HAP-1 (cell line): ENCODE results near the gene CST3.
"Not testable (repeated sequence)": the region's sequence is repeated elsewhere in the genome, so short reads cannot be mapped to it uniquely, and the experiment has no call there.

ENCODE experiments used
- DNase-seq, 2 experiments: peaks; one replicate each; pipeline ENCODE4 v3.0.0-alpha.2; 2016 to 2020; ENCODE audit warnings: low spot score in 2 of 2
- H3K27me3 ChIP-seq: fragments of 250-450 bp; sonication (Bioruptor Pico); 2 replicates; pipeline ENCODE4 v1.5.1; 2020; ENCODE audit warnings: low read depth, mild to moderate bottlenecking, moderate library complexity
- H3K36me3 ChIP-seq: fragments of 250-450 bp; sonication (Bioruptor Pico); replicated peaks from 2 replicates; pipeline ENCODE4 v1.5.1; 2020; ENCODE audit warnings: mild to moderate bottlenecking
- H3K4me1 ChIP-seq: fragments of 250-450 bp; sonication (Bioruptor Pico); 2 replicates; pipeline ENCODE4 v1.5.1; 2020; ENCODE audit warnings: mild to moderate bottlenecking
- H3K4me3 ChIP-seq: fragments of 250-450 bp; sonication (Bioruptor Pico); 2 replicates; pipeline ENCODE4 v1.5.1; 2020; ENCODE audit warnings: mild to moderate bottlenecking, moderate library complexity
- H3K9me3 ChIP-seq: fragments of 250-450 bp; sonication (Bioruptor Pico); 2 replicates; pipeline ENCODE4 v1.5.1; 2020; ENCODE audit warnings: mild to moderate bottlenecking, moderate library complexity
- in situ Hi-C: fragments of 300-500 bp; cut with MboI; formaldehyde crosslinking; loops from 3 replicates; pipeline ENCODE4 v1.14.3; 2020; ENCODE audit warnings: low sequenced_read_pairs, inconsistent platforms, mixed read lengths

CST3 gene

DNA sequence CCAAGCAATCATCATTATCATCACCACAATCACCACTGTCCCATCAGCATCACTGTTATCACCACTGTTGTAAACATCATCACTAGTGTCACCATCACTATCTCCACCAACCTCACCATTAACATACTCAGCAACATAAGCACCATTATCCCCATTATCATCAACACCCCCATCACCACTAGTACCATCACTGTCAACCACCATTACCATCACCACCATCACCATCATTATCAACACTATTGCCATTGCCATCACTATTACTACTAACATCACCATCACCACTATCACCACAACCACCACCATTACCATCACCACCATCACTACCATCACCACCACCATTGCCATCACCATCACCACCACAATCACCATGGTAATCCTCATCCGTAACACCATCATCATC lies 31.6 kb upstream of the CST3 start:
- in situ Hi-C loops: no loop called here
- Histone ChIP-seq H3K27me3 (no peaks in the 10 kb centered on the region), H3K4me1 (no peaks in the 10 kb centered on the region), H3K4me3 (no peak overlapping the region), H3K9me3 (no peaks in the 10 kb centered on the region), H3K36me3 (no peaks in the 10 kb centered on the region)
- no peak for DNase-seq

DNA sequence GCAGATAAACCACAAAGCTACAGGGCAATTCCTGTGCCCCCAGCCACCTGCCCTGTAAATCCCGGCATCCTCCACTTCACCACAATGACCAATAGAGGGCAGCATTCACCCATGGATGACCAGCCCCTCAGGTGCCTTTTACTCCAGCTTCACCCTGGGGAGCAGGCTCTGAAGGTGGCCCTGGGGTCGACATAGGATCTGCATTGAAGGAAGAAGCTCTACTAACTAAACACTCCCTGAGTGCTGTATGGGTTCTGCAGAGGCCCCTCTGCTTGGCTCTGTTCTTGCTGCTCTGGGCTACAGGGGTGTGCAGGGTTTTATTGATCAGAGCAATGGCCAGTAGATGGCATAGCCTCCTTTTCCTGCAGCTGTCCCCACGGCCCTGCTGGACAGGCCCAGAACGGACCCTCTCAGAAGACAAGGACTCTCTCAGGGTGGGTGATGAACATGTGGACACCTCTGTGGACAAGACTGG lies 30.8 kb upstream of the CST3 start:
- DNase-seq: peak; percentile 8 to 73

DNA sequence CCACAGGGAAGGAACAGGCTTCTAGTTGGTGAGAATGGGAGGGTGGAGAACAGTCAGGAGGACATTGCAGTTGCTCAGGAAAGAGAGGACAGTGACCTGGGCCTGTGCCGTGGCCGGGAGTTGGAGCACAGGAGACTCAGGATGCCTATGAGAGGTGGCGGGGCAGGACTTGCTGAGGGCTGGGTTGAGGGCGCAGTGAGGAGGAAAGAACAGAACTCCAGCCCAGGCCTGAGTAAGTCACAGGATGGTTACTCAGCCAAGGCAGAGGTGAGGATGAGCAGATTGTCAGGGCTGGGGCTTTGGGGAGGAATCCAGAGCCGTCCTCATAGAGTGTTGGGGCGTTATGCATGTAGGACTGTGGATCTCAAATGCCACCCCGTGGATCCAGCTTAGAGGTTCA lies 29.9 kb upstream of the CST3 start:
- Histone ChIP-seq H3K4me1 (no peaks in the 10 kb centered on the region), H3K4me3 (no peak overlapping the region), H3K9me3 (no peaks in the 10 kb centered on the region), H3K36me3 (no peaks in the 10 kb centered on the region), H3K27me3 (no peaks in the 10 kb centered on the region)
- in situ Hi-C loops: no loop called here
- DNase-seq: no peak

More for the DNA sequence above, 30.8 kb upstream of the CST3 start:
- no peaks in the 10 kb centered on the region for H3K36me3 ChIP-seq
- H3K4me3 ChIP-seq: no peak overlapping the region
- in situ Hi-C loops: no loop called here
- H3K27me3 ChIP-seq: no peaks in the 10 kb centered on the region
- H3K9me3 ChIP-seq: no peaks in the 10 kb centered on the region
- no peaks in the 10 kb centered on the region for H3K4me1 ChIP-seq

DNA sequence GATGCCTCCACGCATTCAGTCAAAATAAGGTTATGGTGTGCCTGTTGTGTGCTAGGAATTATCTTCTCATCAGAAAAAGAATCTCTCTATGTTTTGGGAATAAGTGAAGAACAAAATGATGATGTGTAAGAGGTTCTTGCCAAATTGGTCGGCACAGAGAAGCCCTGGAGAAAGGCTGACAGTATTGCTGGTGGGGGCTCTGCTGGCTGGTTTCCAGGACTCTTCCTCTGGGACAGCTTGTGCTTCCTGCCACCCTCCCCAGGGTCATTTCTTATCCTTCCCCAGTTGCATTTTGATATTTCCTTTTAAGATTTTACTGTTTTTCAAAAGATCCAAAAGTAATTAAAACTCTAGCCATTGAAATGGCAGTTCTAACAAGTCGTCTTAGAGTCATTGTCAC lies 28.9 kb upstream of the CST3 start:
- DNase-seq: no peak
- Histone ChIP-seq H3K36me3 (no peaks in the 10 kb centered on the region), H3K4me1 (no peaks in the 10 kb centered on the region), H3K4me3 (no peak overlapping the region), H3K27me3 (no peaks in the 10 kb centered on the region), H3K9me3 (no peaks in the 10 kb centered on the region)
- in situ Hi-C loops: no loop called here

DNA sequence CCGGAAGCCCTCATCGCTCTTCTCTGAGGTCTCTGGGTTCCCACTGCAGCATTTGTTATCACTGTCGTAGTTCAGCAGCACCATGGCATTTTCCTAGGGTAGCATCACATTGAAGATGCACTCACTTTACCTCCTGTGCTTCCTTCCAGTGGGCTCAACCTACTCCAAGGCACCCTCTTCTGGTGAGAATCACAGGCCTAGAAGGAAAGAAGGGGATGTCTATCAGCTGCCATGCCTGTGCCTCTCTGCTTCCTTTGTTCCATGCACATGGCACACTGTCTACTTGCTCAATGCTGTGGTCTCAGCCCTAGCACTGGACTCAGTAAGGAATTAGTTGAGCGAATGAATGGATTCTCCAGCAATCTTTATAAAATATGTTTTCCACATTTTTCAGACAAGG lies 28.4 kb upstream of the CST3 start:
- no peaks in the 10 kb centered on the region for H3K36me3 ChIP-seq
- no peak overlapping the region for H3K4me3 ChIP-seq
- H3K27me3 ChIP-seq: no peaks in the 10 kb centered on the region
- no peaks in the 10 kb centered on the region for H3K9me3 ChIP-seq
- in situ Hi-C loops: no loop called here
- no peak for DNase-seq
- no peaks in the 10 kb centered on the region for H3K4me1 ChIP-seq

DNA sequence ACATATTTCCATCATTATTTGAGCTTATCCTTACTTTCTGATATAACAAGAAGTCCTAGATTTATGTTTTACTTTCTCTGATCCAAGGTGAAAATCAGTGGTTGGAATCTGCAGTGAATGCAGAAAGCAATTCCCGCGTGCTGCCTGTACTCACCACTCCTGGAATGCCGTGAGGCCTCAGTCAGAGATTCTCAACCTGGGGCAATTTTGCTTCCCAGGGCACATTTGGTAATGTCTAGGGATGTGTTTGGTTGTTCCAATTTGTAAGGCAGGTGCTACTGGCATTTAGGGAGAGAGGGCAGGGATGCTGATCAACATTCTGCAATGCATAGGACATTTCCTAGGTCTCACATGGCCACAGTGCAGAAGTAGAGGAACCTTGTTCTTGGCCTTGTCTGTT lies 27.2 kb upstream of the CST3 start:
- H3K4me3 ChIP-seq: no peak overlapping the region
- no peak for DNase-seq
- in situ Hi-C loops: no loop called here
- H3K4me1 ChIP-seq: no peaks in the 10 kb centered on the region
- H3K36me3 ChIP-seq: no peaks in the 10 kb centered on the region
- H3K27me3 ChIP-seq: no peaks in the 10 kb centered on the region
- no peaks in the 10 kb centered on the region for H3K9me3 ChIP-seq

DNA sequence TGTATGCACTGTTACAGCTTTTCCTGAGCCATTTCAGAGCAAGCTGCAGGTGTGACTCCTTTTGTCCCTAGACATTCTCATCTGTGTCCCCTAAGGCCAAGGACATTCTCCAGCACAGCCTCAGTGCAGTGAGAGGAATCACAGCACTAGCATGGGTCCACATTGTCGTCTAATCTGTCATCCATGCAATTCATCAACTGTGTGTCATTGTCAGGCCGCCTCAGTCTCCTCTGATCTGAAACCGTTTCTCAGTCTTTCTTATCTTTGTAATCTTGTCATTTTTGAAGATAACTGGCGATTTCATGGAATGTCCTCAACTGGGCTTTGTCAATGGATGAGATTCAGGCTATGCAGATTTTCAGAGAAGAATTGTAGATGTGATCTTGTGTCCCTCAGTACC lies 26.3 kb upstream of the CST3 start:
- H3K9me3 ChIP-seq, H3K4me1 ChIP-seq, H3K27me3 ChIP-seq, H3K4me3 ChIP-seq, H3K36me3 ChIP-seq, in situ Hi-C loops, DNase-seq: not testable (repeated sequence)

DNA sequence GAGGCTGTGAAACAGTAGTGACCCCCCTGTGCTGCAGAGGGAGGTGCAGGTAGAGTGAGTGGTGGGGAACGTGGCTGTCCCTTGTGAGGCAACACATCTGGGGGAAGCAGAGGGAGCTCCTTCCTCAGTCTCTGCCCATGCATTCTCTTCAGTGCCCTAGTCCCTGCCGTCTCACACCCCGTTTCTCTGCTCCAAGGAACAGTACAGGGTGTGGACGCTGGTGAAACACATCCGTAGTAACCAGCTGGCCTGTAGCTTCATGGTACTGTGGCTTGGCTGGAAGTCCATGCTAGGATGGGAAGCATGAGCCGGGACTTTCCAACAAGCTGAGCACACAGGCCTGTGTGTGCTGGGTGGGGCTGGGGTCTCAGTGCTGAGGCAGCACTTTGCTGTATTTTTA lies 25.4 kb upstream of the CST3 start:
- Histone ChIP-seq H3K4me1 (no peaks in the 10 kb centered on the region), H3K27me3 (no peaks in the 10 kb centered on the region), H3K9me3 (no peaks in the 10 kb centered on the region), H3K36me3 (no peaks in the 10 kb centered on the region), H3K4me3 (no peak overlapping the region)
- in situ Hi-C loops: no loop called here
- DNase-seq: no peak

DNA sequence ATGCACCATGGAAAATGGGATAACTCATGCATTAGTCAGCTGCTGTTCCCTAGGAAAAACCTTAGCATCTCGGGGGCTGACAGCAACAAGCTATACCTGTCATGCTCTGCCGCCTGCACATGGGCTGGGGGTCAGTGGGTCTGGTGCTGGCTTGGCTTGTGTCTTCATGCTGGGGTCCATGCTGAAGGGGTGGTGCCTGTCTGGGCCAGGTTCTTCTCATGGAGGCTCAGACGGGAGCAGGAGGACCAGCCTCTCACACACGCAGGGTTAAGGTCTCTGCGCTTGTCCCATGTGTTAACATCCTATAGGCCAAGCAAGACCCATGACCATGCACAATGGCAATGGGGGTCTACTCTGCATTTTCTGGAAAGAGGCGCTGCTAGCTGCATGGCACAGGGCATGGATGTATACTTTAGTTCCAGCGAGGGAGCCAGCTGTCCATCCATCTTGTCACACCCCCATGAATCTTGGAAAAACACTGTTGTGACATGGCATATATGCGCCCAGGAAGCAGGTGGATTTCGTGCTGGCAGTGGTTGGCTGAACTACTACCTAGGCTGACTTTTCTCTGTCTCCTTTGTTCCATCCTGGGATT lies 24.6 kb upstream of the CST3 start:
- H3K4me3 ChIP-seq: no peak overlapping the region
- no peak for DNase-seq
- no peaks in the 10 kb centered on the region for H3K4me1 ChIP-seq
- H3K9me3 ChIP-seq: no peaks in the 10 kb centered on the region
- H3K36me3 ChIP-seq: no peaks in the 10 kb centered on the region
- in situ Hi-C loops: no loop called here
- no peaks in the 10 kb centered on the region for H3K27me3 ChIP-seq

DNA sequence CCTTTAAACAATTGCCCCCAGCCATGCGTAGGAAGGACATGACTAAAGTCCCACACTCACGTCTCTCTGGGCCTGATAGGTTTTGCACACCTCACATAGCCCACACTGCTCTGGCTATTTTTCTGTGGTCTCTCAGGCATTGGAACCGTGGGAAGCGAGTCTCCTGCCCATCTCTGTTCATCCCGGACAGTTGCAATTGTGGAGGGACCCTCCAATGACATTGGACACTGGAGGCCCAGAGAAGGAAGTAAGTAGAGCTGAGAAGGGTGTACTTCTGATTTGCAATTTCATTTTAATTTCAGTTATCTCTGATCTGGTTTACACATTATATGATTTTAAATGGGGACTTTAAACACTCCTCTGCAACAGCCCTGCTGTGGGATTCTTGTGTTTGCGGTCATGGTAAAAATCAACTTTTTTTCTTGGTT lies 23.3 kb upstream of the CST3 start:
- Histone ChIP-seq H3K4me1 (no peaks in the 10 kb centered on the region), H3K9me3 (no peaks in the 10 kb centered on the region), H3K27me3 (no peaks in the 10 kb centered on the region), H3K36me3 (no peaks in the 10 kb centered on the region), H3K4me3 (no peak overlapping the region)
- DNase-seq: no peak
- in situ Hi-C loops: no loop called here

DNA sequence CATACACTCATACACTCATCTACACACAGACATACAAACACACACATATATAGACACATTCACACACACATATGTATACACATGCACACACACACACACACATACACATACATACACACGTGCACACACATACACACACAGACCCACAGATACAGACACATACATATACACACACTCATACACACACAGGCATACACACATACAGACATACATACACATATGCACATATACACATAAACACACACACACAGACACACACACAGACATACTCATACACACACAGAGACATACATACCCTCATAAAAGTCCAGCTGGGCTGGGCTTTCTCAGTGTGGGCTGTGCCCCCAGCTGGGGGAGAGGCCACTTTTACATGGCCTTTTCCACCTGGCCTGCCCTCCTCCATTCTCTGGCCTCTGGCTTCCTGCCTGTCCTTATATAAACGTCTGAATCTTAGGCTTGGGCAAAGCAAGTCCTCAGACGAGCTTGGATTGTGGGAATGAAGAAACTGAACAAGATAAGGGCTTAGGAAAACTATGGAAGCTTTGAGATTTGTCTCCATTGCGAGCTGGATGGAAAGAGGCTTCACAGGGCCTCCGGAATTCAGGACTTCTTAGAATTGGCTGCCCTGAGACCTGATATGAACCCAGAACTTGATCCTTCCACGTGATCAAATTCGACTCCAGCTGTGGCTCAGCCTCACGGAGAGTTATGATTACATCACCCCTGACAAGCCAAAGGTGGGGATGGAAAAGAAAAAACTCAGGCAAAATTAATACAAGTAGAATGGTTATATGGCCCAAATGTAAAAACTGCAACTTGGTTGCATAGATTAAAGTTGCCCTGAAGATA lies 22.5 kb upstream of the CST3 start:
- in situ Hi-C loops: no loop called here
- DNase-seq: no peak
- no peaks in the 10 kb centered on the region for H3K36me3 ChIP-seq
- no peak overlapping the region for H3K4me3 ChIP-seq
- no peaks in the 10 kb centered on the region for H3K4me1 ChIP-seq
- H3K27me3 ChIP-seq: no peaks in the 10 kb centered on the region
- H3K9me3 ChIP-seq: no peaks in the 10 kb centered on the region

DNA sequence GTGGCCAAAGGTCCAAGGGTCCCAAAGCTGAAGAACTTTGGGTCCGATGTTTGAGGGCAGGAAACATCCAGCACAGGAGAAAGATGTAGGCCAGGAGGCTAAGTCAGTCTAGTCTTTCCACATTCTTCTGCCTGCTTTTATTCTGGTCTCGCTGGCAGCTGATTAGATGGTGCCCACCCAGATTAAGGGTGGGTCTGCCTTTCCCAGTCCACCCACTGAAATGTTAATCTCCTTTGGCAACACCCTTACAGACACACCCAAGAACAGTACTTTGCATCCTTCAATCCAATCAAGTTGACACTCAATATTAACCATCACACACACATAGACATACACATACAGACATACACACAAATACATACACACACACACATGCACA lies 21.8 kb upstream of the CST3 start:
- H3K36me3 ChIP-seq, DNase-seq, H3K4me1 ChIP-seq, H3K27me3 ChIP-seq, in situ Hi-C loops, H3K4me3 ChIP-seq, H3K9me3 ChIP-seq: not testable (repeated sequence)

DNA sequence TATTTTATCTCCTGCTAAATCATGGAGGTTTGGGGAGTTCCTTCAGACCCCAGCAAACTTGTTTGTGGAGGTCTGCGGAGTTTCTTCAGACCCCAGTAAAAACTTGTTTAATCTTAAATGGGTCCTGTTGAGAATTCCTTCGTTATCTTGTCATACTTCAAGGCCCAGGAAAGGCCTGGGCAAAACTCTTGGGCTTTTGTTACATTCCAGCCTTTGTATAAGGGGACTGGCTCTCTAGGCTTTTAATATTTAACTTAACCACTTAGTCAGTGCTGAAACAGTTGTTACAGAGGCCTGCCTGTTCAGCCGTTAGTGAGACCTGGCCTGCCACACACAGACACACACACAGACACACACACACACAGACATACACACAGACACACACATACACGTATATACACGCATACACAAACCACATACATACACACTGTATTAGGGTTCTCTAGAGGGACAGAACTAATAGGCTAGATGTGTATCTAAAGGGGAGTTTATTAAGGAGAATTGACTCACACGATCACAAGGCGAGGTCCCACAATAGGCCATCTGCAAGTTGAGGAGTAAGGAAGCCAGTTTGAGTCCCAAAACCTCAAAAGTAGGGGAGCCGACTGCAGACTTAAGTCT lies 21.3 kb upstream of the CST3 start:
- Histone ChIP-seq H3K9me3 (no peaks in the 10 kb centered on the region), H3K27me3 (no peaks in the 10 kb centered on the region), H3K4me3 (no peak overlapping the region), H3K36me3 (no peaks in the 10 kb centered on the region), H3K4me1 (no peaks in the 10 kb centered on the region)
- in situ Hi-C loops: no loop called here
- no peak for DNase-seq

DNA sequence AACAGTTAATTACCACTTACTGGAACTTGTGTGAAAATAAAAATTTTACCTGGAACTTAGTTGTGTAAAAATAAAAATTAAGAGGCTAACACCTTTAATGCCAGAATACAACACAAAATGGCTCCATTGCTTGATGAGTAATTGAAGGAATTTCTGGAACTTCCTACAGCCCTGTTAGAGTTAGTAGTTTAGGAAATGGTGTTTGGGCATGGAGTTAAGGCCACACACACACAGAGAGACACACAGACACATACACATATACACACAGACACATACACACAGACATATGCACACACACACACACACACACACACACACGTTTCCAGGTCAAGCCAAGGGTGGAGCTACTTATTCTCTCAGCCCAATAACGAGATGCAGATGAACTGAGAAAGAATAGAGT lies 20.6 kb upstream of the CST3 start:
- Histone ChIP-seq H3K4me3 (no peak overlapping the region), H3K27me3 (no peaks in the 10 kb centered on the region), H3K9me3 (no peaks in the 10 kb centered on the region), H3K4me1 (no peaks in the 10 kb centered on the region), H3K36me3 (no peaks in the 10 kb centered on the region)
- DNase-seq: no peak
- in situ Hi-C loops: no loop called here
